Measurements from ENCODE around the gene ZNF567. TPM values are rescaled to one million over a fixed set of nuclear protein-coding genes. Genes with fewer than 3 reads are reported as not detected.

ZNF567 gene
- total RNA-seq, 1 donor from 2014 or later, result 5.8 TPM

- Mint-ChIP-seq H3K36me3 (ENCODE audit: unreplicated experiment) (peaks cover 63% of the 10 kb centered on the region), H3K9me3 (ENCODE audit: unreplicated experiment) (peaks cover 36% of the 10 kb centered on the region), H3K27ac (ENCODE audit: unreplicated experiment) (no peak overlapping the region), H3K4me3 (ENCODE audit: unreplicated experiment) (no peak overlapping the region), H3K27me3 (ENCODE audit: unreplicated experiment) (no peaks in the 10 kb centered on the region), H3K4me1 (ENCODE audit: low read depth, unreplicated experiment) (no peaks in the 10 kb centered on the region)
- no peak for TF ChIP-seq CTCF (IDR thresholded peaks at IDR 0.05; ENCODE audit: partially characterized antibody, unreplicated experiment)
- no peak for DNase-seq
Measured at GRCh38 chr19:36750066-36750691, 62.8 kb downstream of the ZNF567 start.

Other genes with a start within 250 kb of the ZNF567 start
- 15.7 TPM for gene ZNF566, start 198.1 kb upstream of the ZNF567 start, total RNA-seq (ENCODE audit: unreplicated experiment)
- 22.4 TPM for gene ZNF260, start 159.3 kb upstream of the ZNF567 start, total RNA-seq (ENCODE audit: unreplicated experiment)
- gene ZNF529, start 114.3 kb upstream of the ZNF567 start, total RNA-seq (ENCODE audit: unreplicated experiment), result 25.8 TPM
- gene ZNF382, start 82.3 kb upstream of the ZNF567 start, total RNA-seq (ENCODE audit: unreplicated experiment), result 77.1 TPM
- 11.9 TPM for gene ZNF461, start 20.8 kb upstream of the ZNF567 start, total RNA-seq (ENCODE audit: unreplicated experiment)
- 3.8 TPM for gene ZNF850, start 85.2 kb downstream of the ZNF567 start, total RNA-seq (ENCODE audit: unreplicated experiment)
- gene ZNF790, start 150.8 kb downstream of the ZNF567 start, total RNA-seq (ENCODE audit: unreplicated experiment), result 13.3 TPM
- gene ZNF345, start 163.3 kb downstream of the ZNF567 start, total RNA-seq (ENCODE audit: unreplicated experiment), result 13.2 TPM
- gene ZNF829, start 228.7 kb downstream of the ZNF567 start, total RNA-seq (ENCODE audit: unreplicated experiment), result 4.5 TPM
- 9.3 TPM for gene ZNF568, start 228.7 kb downstream of the ZNF567 start, total RNA-seq (ENCODE audit: unreplicated experiment)